CD4-positive, alpha-beta T cell treated with Interleukin-2 at 100 ng/mL for 4 hours (primary cell): ENCODE measurements around the gene S1PR3.

Source experiments
- DNase-seq: peaks from one replicate; pipeline ENCODE4 v3.0.0-alpha.2; 2020; ENCODE audit warnings: low spot score

The S1PR3 gene

GRCh38 chr9:89038382-89039103, 47.3 kb downstream of the S1PR3 start:
- DNase-seq, result no peak

DNA sequence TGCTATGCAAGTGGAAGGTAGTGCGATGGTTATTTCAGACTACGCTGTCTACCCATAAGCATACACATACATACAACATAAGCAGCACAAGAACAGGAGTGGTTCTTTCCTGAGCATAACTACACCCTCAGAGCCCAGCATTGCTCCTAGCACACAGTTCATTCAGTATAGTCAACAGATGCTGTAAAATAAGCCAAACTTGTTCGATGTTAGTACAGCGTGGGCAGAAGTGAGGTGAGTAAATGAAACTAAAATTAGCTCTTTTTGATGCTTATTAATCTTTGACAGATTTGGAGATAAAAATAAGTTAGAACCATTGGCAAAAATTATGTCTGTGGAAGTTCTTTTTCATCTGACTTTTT, 47.8 kb downstream of the S1PR3 start:
- no peak for DNase-seq

DNA sequence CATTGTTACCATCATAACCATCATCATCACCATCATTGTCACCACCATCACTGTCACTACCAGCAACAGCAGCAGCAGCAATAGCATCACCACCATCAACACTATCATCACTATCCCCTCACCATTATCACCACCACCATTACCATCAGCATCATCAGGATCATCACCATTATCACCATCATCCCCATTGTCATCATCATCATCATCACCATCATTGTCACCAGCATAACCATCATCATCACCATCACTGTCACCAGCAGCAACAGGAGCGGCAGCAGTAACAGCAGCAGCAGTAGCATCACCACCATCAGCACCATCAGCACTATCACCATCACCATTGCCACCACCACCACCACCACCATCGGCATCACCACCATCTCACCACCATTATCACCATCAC, 48.4 kb downstream of the S1PR3 start:
- no peak for DNase-seq

- no peak for DNase-seq
Observed at GRCh38 chr9:89042984-89043383, 51.7 kb downstream of the S1PR3 start.

- no peak for DNase-seq
Observed at GRCh38 chr9:89044104-89044503, 52.8 kb downstream of the S1PR3 start.

GRCh38 chr9:89044881-89045280, 53.6 kb downstream of the S1PR3 start:
- DNase-seq, result no peak

DNA sequence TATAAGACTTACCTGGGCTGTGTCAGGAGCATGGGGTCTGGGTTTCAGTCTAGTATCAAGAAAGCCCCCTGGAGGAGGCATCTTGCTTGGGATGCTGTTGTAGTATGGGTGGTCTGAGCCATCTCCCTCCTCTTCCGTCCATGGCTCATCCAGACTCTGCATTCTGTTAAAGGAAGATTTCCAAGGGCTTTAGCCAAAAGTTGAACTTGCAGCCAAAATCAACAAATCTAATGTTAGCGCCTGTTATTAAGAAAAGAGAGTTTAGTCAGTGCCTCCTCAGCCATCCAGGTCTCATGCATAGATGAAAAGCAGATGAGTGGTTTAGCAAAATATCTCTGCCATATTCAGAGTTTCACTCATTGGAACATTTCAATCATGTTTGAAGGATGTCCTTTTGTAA, 55.6 kb downstream of the S1PR3 start:
- DNase-seq, result no peak

DNA sequence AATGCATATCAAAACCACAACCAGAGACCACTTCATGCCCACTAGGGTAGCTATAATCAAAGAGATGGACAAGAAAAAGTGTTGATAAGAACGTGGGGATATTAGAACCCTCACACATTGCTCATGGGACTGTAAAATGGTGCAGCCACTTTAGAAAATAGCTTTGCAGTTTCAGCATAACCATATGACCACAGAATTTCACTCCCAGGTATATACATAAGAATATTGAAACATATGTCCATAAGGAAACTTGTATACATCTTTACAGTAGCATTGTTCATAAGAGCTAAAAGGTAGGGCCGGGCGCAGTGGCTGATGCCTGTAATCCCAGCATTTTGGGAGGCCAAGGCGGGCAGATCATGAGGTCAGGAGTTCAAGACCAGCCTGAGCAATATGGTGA, 56.4 kb downstream of the S1PR3 start:
- no peak for DNase-seq

- DNase-seq, result no peak
Observed at GRCh38 chr9:89048616-89049015, 57.3 kb downstream of the S1PR3 start.

GRCh38 chr9:89049646-89050045, 58.4 kb downstream of the S1PR3 start:
- no peak for DNase-seq

DNA sequence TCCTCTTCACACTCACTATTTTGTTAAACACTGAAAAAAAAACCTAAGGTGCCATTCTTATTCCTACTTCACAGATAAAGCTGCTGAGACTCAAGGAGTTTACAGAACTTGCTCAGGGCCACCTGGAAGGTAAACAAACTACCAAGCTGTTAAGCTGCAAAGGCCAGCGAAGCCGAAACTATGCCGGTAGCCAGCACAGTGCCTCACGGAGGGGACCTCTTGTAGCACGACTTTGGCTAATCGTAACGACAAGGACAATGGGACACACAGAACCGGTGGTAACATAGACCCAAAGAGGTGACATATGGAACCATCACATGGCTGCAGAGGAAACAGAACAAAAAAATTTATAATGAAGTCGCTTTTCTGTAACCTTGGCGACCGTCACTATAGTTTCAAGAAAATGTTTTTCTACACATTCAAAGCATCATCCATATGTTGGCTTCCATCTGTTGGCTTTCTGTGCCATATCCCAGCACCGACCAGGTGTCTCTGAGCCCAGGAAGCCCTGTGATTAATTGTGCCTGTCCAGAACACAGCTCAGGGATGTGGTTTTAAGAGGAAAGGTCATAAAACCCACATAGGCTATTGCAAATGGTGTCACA, 60.3 kb downstream of the S1PR3 start:
- DNase-seq, result no peak

DNA sequence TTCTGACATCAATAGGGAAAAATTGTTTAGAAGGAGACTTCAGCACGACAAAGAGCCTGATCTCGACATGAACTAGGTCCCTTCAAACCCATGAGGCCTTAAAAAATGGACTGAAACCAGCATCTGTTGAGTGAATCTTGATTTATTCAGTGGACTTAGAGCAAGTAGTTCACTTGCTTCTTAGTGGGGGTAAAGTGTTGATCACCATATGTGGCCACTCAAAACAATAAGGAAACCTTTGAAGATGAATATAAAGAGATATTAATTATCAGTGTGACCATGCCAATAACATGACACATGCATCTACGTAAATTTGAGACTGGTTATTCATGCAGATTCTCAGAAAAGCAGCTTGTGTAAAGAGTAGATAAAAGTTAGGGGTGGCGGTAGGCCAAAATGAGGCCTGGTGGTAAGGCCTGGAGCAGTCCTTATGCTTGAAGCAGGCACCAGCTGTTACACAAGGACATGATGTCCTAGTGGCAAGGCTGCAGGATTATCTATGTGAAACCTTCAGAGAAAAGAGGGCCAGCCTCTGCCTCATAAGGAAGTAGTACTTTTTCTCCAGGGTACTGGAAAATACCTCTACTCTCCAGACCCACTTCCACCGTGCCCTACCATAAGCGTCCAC, 61.3 kb downstream of the S1PR3 start:
- no peak for DNase-seq

GRCh38 chr9:89053301-89053700, 62.0 kb downstream of the S1PR3 start:
- no peak for DNase-seq
